CD4-positive, alpha-beta T cell treated with Interleukin-17A for 1 hour (primary cell): Measurements from ENCODE around the gene UTRN.

Source experiments
- DNase-seq: peaks from one replicate; pipeline ENCODE4 v3.0.0-alpha.2; 2020

The UTRN gene

GRCh38 chr6:144284783-144285547, at the start of gene UTRN:
UTRN (plus strand) TSS chr6:144285335; CDS start chr6:144291829, 6,494 bp downstream.
- DNase-seq: peak; percentile 37

GRCh38 chr6:144244688-144245087, 40.4 kb upstream of the UTRN start:
- no peak for DNase-seq

GRCh38 chr6:144246988-144247387, 38.1 kb upstream of the UTRN start:
- DNase-seq: no peak

- DNase-seq: peak; percentile 2
Observed at GRCh38 chr6:144248003-144248402, 37.1 kb upstream of the UTRN start.

- no peak for DNase-seq
Observed at GRCh38 chr6:144248476-144249301, 36.4 kb upstream of the UTRN start.

GRCh38 chr6:144250276-144250675, 34.9 kb upstream of the UTRN start:
- no peak for DNase-seq

- DNase-seq: no peak
Observed at GRCh38 chr6:144252259-144252658, 32.9 kb upstream of the UTRN start.

GRCh38 chr6:144259986-144260385, 25.1 kb upstream of the UTRN start:
- no peak for DNase-seq

- peak; percentile 52 for DNase-seq
Observed at GRCh38 chr6:144262470-144263369, 22.4 kb upstream of the UTRN start.

GRCh38 chr6:144263786-144264185, 21.3 kb upstream of the UTRN start:
- no peak for DNase-seq

- no peak for DNase-seq
Observed at GRCh38 chr6:144264270-144265060, 20.7 kb upstream of the UTRN start.

- DNase-seq: no peak
Observed at GRCh38 chr6:144265061-144265357, 20.1 kb upstream of the UTRN start.

- no peak for DNase-seq
Observed at GRCh38 chr6:144265390-144265789, 19.7 kb upstream of the UTRN start.

- DNase-seq: no peak
Observed at GRCh38 chr6:144266091-144266649, 19.0 kb upstream of the UTRN start.

GRCh38 chr6:144268794-144269349, 16.3 kb upstream of the UTRN start:
- no peak for DNase-seq

- no peak for DNase-seq
Observed at GRCh38 chr6:144277174-144277573, 8.0 kb upstream of the UTRN start.

- no peak for DNase-seq
Observed at GRCh38 chr6:144277605-144278227, 7.4 kb upstream of the UTRN start.

GRCh38 chr6:144278659-144279314, 6.3 kb upstream of the UTRN start:
- no peak for DNase-seq

- DNase-seq: no peak
Observed at GRCh38 chr6:144279484-144280150, 5.5 kb upstream of the UTRN start.
